ENCODE results near the gene MATN3. TPM values are rescaled to one million over a fixed set of nuclear protein-coding genes. Genes with fewer than 3 reads are reported as not detected.

The MATN3 gene, protein sequence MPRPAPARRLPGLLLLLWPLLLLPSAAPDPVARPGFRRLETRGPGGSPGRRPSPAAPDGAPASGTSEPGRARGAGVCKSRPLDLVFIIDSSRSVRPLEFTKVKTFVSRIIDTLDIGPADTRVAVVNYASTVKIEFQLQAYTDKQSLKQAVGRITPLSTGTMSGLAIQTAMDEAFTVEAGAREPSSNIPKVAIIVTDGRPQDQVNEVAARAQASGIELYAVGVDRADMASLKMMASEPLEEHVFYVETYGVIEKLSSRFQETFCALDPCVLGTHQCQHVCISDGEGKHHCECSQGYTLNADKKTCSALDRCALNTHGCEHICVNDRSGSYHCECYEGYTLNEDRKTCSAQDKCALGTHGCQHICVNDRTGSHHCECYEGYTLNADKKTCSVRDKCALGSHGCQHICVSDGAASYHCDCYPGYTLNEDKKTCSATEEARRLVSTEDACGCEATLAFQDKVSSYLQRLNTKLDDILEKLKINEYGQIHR
- 8.9 to 15.9 TPM (median 12.6 TPM) in 5 replicates for total RNA-seq (2022; extraction: Qiagen RNA extraction; ENCODE audit: low read depth)

DNA sequence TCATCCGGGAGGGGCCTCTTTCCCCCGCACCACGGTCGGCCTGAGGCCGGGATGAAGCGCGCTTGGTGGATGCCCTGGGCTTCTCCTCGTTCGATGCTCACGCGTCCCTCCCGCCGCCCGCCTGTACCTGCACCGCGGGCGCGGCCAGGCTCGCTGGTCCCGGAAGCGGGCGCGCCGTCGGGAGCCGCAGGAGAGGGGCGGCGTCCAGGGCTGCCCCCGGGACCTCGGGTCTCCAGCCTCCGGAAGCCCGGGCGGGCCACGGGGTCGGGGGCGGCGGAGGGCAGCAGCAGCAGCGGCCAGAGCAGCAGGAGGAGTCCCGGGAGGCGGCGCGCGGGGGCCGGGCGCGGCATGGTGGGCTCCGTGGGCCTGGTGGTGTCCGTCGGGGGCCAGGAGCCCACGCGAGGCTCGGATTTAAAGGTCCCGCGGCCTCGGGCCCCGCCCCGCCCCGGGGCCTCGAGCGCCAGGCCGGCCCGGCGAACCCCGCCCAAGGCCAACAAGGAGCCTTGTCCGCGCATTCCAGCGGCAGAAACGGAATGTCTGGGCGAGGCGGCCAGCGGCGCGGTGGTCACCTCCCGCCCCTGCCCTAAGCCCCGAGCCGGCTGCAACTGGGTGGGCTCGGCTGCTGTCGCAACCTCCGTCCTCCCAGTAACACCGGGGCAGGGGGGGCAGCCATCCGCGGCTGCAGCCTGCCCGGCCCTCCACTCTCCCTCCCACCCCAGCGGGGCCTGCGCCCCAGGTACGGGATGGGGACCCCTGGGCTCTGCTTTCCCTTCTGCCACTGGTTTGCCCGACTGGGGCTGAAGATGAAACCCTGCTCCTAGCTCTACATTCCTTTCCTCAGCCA lies at the start of gene MATN3:
Gene MATN3 (minus strand): TSS at position 387 of the 844 bp plus-strand sequence. CDS start 37 bp downstream, at position 350.

DNA sequence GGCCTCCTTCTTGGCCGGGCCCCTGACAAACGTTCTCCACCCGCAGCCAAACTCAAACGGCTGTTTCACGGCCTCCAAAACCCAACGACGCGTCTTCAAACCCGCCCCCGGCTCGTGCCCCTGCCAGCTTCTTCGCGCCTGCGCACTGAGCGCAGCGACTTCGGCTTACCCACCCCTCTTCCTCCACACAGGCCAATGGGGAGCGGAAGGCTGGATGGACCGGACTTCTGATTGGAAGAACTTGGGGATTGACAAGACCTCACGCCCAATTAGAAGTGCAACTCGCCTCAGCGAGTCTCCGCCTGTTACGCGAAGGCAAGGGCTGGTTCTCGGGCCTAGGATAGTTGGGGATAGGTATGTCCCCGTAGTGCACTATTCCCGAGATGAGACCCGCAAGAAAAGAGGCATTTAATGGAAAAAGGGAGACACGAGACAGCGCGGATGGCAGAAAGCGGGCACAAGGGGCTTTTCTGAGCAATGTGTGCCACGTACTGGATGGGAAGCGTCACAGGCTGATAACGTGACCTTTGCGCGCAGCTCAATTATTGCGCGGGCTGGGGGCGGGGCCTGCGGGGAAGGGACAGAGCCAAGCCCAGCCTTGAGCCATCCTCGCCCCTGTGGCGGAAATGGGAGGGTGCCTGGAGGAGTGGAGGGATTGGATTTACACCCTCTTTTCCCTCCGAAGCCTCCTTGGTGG lies 39.2 kb upstream of the MATN3 start, which contains the start of gene LAPTM4A:
Gene LAPTM4A (minus strand): TSS at position 97 of the 697 bp plus-strand sequence. CDS start 108 bp downstream, outside the sequence.

DNA sequence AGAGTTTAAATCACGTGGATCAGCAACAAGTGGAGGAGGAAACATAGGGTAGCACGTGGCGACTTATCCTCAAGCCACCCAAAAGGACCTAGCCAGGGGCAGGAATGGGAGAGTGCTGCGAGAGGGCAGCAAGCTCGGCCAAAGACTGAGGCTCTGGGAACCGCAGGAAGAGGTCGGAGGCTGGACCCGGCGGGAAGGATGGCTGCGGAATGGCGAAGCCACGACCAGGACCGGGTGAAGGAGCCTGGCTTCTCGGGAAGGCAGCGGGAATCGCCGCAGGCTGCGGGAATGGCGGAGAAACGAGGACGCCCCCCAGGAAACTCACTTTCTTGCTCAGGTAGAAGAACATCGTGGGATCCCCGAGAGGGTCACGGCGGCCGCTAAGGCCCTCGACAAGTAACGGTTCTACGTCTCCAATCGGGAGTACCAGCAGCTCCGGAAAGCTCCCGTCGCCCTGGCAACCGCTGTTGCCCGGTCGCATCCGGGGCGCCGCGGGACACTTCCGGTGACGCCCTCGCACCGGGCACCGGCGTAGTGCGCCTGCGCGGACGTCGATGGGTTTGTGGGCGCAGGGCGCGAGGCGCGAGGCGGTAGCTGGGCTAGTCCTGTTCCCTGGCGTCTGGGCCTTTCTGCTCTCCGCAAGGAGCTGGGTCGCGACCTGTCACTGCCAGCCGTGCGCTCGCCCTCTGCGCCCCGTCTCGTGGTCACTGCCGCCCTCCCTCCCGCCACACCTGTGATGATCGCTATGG lies 22.6 kb downstream of the MATN3 start, which contains the start of gene WDR35:
Gene WDR35 (minus strand): TSS at position 439 of the 749 bp plus-strand sequence. CDS start 90 bp downstream, at position 349.

Other genes starting within 250 kb of the MATN3 start
- gene TTC32, start 110.7 kb downstream of the MATN3 start, total RNA-seq (2022; extraction: Qiagen RNA extraction; ENCODE audit: low read depth), result 12.5 to 15.0 TPM (median 14.0 TPM) in 5 replicates
- 14.1 to 17.5 TPM (median 16.6 TPM) in 5 replicates for gene WDR35, start 22.6 kb downstream of the MATN3 start, total RNA-seq (2022; extraction: Qiagen RNA extraction; ENCODE audit: low read depth)
- gene LAPTM4A, start 39.0 kb upstream of the MATN3 start, total RNA-seq (2022; extraction: Qiagen RNA extraction; ENCODE audit: low read depth), result 220 to 278 TPM (median 252 TPM) in 5 replicates
- gene SDC1, start 212.5 kb upstream of the MATN3 start, total RNA-seq (2022; extraction: Qiagen RNA extraction; ENCODE audit: low read depth), result 172 to 222 TPM (median 186 TPM) in 5 replicates

Data from A549 treated with DMSO at 1 μM for 4 hours (cell line).